ENCODE data around the gene OR1K1. TPM values are rescaled to one million over a fixed set of nuclear protein-coding genes. Genes with fewer than 3 reads are reported as not detected.
"Not testable (repeated sequence)": the region's sequence is repeated elsewhere in the genome, so short reads cannot be mapped to it uniquely, and the experiment has no call there.

Gene OR1K1
- polyA plus RNA-seq, 2 donors, result not detected

- Histone ChIP-seq H3K4me1 (ENCODE audit: control insufficient read depth in 2 of 2, insufficient read depth in 2 of 2, low read length in 1 of 2) (no peaks in the 10 kb centered on the region), H3K9me3 (ENCODE audit: control insufficient read depth in 2 of 2, insufficient read depth in 1 of 2, low read depth in 1 of 2, low read length in 1 of 2) (no peaks in the 10 kb centered on the region), H3K27ac (ENCODE audit: low read depth in 2 of 2, low read length in 1 of 2) (no peak overlapping the region), H3K27me3 (ENCODE audit: control insufficient read depth in 1 of 2, insufficient read depth in 2 of 2, low read length in 2 of 2) (no peaks in the 10 kb centered on the region), H3K4me3 (ENCODE audit: low read depth in 1 of 2, low read length in 2 of 2) (no peak overlapping the region), H3K36me3 (ENCODE audit: control insufficient read depth in 2 of 2, insufficient read depth in 2 of 2, low read length in 1 of 2) (no peaks in the 10 kb centered on the region)
- 88 to 97% methylated on average over 4 of the region's 4 CpGs for whole genome bisulfite sequencing, 2 donors
These were observed 13.6 kb upstream of the OR1K1 start for GRCh38 chr9:122786338-122786737.

- Histone ChIP-seq H3K4me1 (ENCODE audit: control insufficient read depth in 2 of 2, insufficient read depth in 2 of 2, low read length in 1 of 2) (no peaks in the 10 kb centered on the region), H3K4me3 (ENCODE audit: low read depth in 1 of 2, low read length in 2 of 2) (no peak within 1 kb of the TSS), H3K36me3 (ENCODE audit: control insufficient read depth in 2 of 2, insufficient read depth in 2 of 2, low read length in 1 of 2) (no peaks in the 10 kb centered on the region), H3K9me3 (ENCODE audit: control insufficient read depth in 2 of 2, insufficient read depth in 1 of 2, low read depth in 1 of 2, low read length in 1 of 2) (no peaks in the 10 kb centered on the region), H3K27ac (ENCODE audit: low read depth in 2 of 2, low read length in 1 of 2) (no peak within 1 kb of the TSS), H3K27me3 (ENCODE audit: control insufficient read depth in 1 of 2, insufficient read depth in 2 of 2, low read length in 2 of 2) (no peaks in the 10 kb centered on the region)
- WGBS, 2 donors, result 96 to 97% methylated on average over 12 of the region's 12 CpGs
These were observed 11.1 kb upstream of the OR1K1 start, which contains the start of gene OR5C1 for GRCh38 chr9:122788831-122789230. TSS of gene OR5C1 (plus strand) at chr9:122788933. CDS start at chr9:122788933, 0 bp downstream.

GRCh38 chr9:122789256-122790046 is 10.5 kb upstream of the OR1K1 start:
- H3K36me3 ChIP-seq (ENCODE audit: control insufficient read depth in 2 of 2, insufficient read depth in 2 of 2, low read length in 1 of 2), result no peaks in the 10 kb centered on the region
- WGBS, 2 donors, result 95 to 96% methylated on average over 28 of the region's 28 CpGs

GRCh38 chr9:122791872-122792669 is 7.9 kb upstream of the OR1K1 start:
- H3K4me3 ChIP-seq (ENCODE audit: low read depth in 1 of 2, low read length in 2 of 2), result no peak overlapping the region
- 83 to 91% methylated on average over 5 of the region's 5 CpGs for WGBS, 2 donors
- no peak overlapping the region for H3K27ac ChIP-seq (ENCODE audit: low read depth in 2 of 2, low read length in 1 of 2)
- H3K27me3 ChIP-seq (ENCODE audit: control insufficient read depth in 1 of 2, insufficient read depth in 2 of 2, low read length in 2 of 2), result no peaks in the 10 kb centered on the region
- H3K36me3 ChIP-seq (ENCODE audit: control insufficient read depth in 2 of 2, insufficient read depth in 2 of 2, low read length in 1 of 2), result no peaks in the 10 kb centered on the region
- no peaks in the 10 kb centered on the region for H3K4me1 ChIP-seq (ENCODE audit: control insufficient read depth in 2 of 2, insufficient read depth in 2 of 2, low read length in 1 of 2)
- no peaks in the 10 kb centered on the region for H3K9me3 ChIP-seq (ENCODE audit: control insufficient read depth in 2 of 2, insufficient read depth in 1 of 2, low read depth in 1 of 2, low read length in 1 of 2)

More at GRCh38 chr9:122789256-122790046, 10.5 kb upstream of the OR1K1 start:
- H3K27ac ChIP-seq (ENCODE audit: low read depth in 2 of 2, low read length in 1 of 2), result no peak overlapping the region
- no peaks in the 10 kb centered on the region for H3K4me1 ChIP-seq (ENCODE audit: control insufficient read depth in 2 of 2, insufficient read depth in 2 of 2, low read length in 1 of 2)
- no peak overlapping the region for H3K4me3 ChIP-seq (ENCODE audit: low read depth in 1 of 2, low read length in 2 of 2)
- no peaks in the 10 kb centered on the region for H3K9me3 ChIP-seq (ENCODE audit: control insufficient read depth in 2 of 2, insufficient read depth in 1 of 2, low read depth in 1 of 2, low read length in 1 of 2)
- H3K27me3 ChIP-seq (ENCODE audit: control insufficient read depth in 1 of 2, insufficient read depth in 2 of 2, low read length in 2 of 2), result no peaks in the 10 kb centered on the region

- H3K27me3 ChIP-seq (ENCODE audit: control insufficient read depth in 1 of 2, insufficient read depth in 2 of 2, low read length in 2 of 2), result no peaks in the 10 kb centered on the region
- 77 to 80% methylated on average over 6 of the region's 6 CpGs for WGBS, 2 donors
- H3K4me3 ChIP-seq (ENCODE audit: low read depth in 1 of 2, low read length in 2 of 2), result no peak overlapping the region
- no peaks in the 10 kb centered on the region for H3K4me1 ChIP-seq (ENCODE audit: control insufficient read depth in 2 of 2, insufficient read depth in 2 of 2, low read length in 1 of 2)
- no peak overlapping the region for H3K27ac ChIP-seq (ENCODE audit: low read depth in 2 of 2, low read length in 1 of 2)
- no peaks in the 10 kb centered on the region for H3K36me3 ChIP-seq (ENCODE audit: control insufficient read depth in 2 of 2, insufficient read depth in 2 of 2, low read length in 1 of 2)
- H3K9me3 ChIP-seq (ENCODE audit: control insufficient read depth in 2 of 2, insufficient read depth in 1 of 2, low read depth in 1 of 2, low read length in 1 of 2), result no peaks in the 10 kb centered on the region
These were observed 2.4 kb upstream of the OR1K1 start for GRCh38 chr9:122797316-122798063.

GRCh38 chr9:122806661-122807060 is 6.7 kb downstream of the OR1K1 start:
- Histone ChIP-seq H3K27ac (ENCODE audit: low read depth in 2 of 2, low read length in 1 of 2) (no peak overlapping the region), H3K9me3 (ENCODE audit: control insufficient read depth in 2 of 2, insufficient read depth in 1 of 2, low read depth in 1 of 2, low read length in 1 of 2) (no peaks in the 10 kb centered on the region), H3K4me3 (ENCODE audit: low read depth in 1 of 2, low read length in 2 of 2) (no peak overlapping the region), H3K4me1 (ENCODE audit: control insufficient read depth in 2 of 2, insufficient read depth in 2 of 2, low read length in 1 of 2) (peaks cover 0 to 6% of the 10 kb centered on the region in 2 donors), H3K36me3 (ENCODE audit: control insufficient read depth in 2 of 2, insufficient read depth in 2 of 2, low read length in 1 of 2) (no peaks in the 10 kb centered on the region), H3K27me3 (ENCODE audit: control insufficient read depth in 1 of 2, insufficient read depth in 2 of 2, low read length in 2 of 2) (no peaks in the 10 kb centered on the region)
- 78 to 87% methylated on average over 4 of the region's 4 CpGs for WGBS, 2 donors

- WGBS, 2 donors, result 76 to 80% methylated on average over 1 of the region's 1 CpG
- no peaks in the 10 kb centered on the region for H3K36me3 ChIP-seq (ENCODE audit: control insufficient read depth in 2 of 2, insufficient read depth in 2 of 2, low read length in 1 of 2)
- peaks cover 0 to 6% of the 10 kb centered on the region in 2 donors for H3K4me1 ChIP-seq (ENCODE audit: control insufficient read depth in 2 of 2, insufficient read depth in 2 of 2, low read length in 1 of 2)
- no peak overlapping the region for H3K27ac ChIP-seq (ENCODE audit: low read depth in 2 of 2, low read length in 1 of 2)
- no peaks in the 10 kb centered on the region for H3K27me3 ChIP-seq (ENCODE audit: control insufficient read depth in 1 of 2, insufficient read depth in 2 of 2, low read length in 2 of 2)
- no peaks in the 10 kb centered on the region for H3K9me3 ChIP-seq (ENCODE audit: control insufficient read depth in 2 of 2, insufficient read depth in 1 of 2, low read depth in 1 of 2, low read length in 1 of 2)
- H3K4me3 ChIP-seq (ENCODE audit: low read depth in 1 of 2, low read length in 2 of 2), result no peak overlapping the region
These were observed 7.5 kb downstream of the OR1K1 start for GRCh38 chr9:122807271-122807900.

GRCh38 chr9:122808141-122808540 is 8.2 kb downstream of the OR1K1 start:
- Histone ChIP-seq H3K27me3 (ENCODE audit: control insufficient read depth in 1 of 2, insufficient read depth in 2 of 2, low read length in 2 of 2) (no peaks in the 10 kb centered on the region), H3K4me1 (ENCODE audit: control insufficient read depth in 2 of 2, insufficient read depth in 2 of 2, low read length in 1 of 2) (peaks cover 0 to 6% of the 10 kb centered on the region in 2 donors), H3K27ac (ENCODE audit: low read depth in 2 of 2, low read length in 1 of 2) (no peak overlapping the region), H3K9me3 (ENCODE audit: control insufficient read depth in 2 of 2, insufficient read depth in 1 of 2, low read depth in 1 of 2, low read length in 1 of 2) (no peaks in the 10 kb centered on the region), H3K36me3 (ENCODE audit: control insufficient read depth in 2 of 2, insufficient read depth in 2 of 2, low read length in 1 of 2) (no peaks in the 10 kb centered on the region), H3K4me3 (ENCODE audit: low read depth in 1 of 2, low read length in 2 of 2) (no peak overlapping the region)
- 93% methylated on average over 3 of the region's 3 CpGs for WGBS, 2 donors

GRCh38 chr9:122809261-122809660 is 9.3 kb downstream of the OR1K1 start:
- not testable (repeated sequence) for H3K36me3 ChIP-seq (ENCODE audit: control insufficient read depth in 2 of 2, insufficient read depth in 2 of 2, low read length in 1 of 2); H3K27me3 ChIP-seq (ENCODE audit: control insufficient read depth in 1 of 2, insufficient read depth in 2 of 2, low read length in 2 of 2); H3K4me3 ChIP-seq (ENCODE audit: low read depth in 1 of 2, low read length in 2 of 2); H3K4me1 ChIP-seq (ENCODE audit: control insufficient read depth in 2 of 2, insufficient read depth in 2 of 2, low read length in 1 of 2); H3K9me3 ChIP-seq (ENCODE audit: control insufficient read depth in 2 of 2, insufficient read depth in 1 of 2, low read depth in 1 of 2, low read length in 1 of 2); H3K27ac ChIP-seq (ENCODE audit: low read depth in 2 of 2, low read length in 1 of 2)
- 46 to 58% methylated on average over 7 of the region's 7 CpGs for WGBS, 2 donors
